ENCODE measurements around the gene KHDC1L.

GRCh38 chr6:73233048-73233447, 7.8 kb upstream of the KHDC1L start:
- TF ChIP-seq CTCF (conservative IDR thresholded peaks at IDR 0.05; ENCODE audit: low read depth, low read length) = no peak
- TF ChIP-seq POLR2A (IDR thresholded peaks at IDR 0.05; ENCODE audit: low read depth, low read length) = no peak
- TF ChIP-seq SMC3 (IDR thresholded peaks at IDR 0.05; ENCODE audit: low read depth, low read length) = no peak
- TF ChIP-seq MXI1 (IDR thresholded peaks at IDR 0.05; ENCODE audit: borderline replicate concordance, low read depth, low read length) = no peak

All from IMR-90 (cell line).